Measurements from ENCODE around the gene WDFY4. TPM values are rescaled to one million over a fixed set of nuclear protein-coding genes. Genes with fewer than 3 reads are reported as not detected.

The WDFY4 gene
- total RNA-seq, 2 donors from 2014 or later: not detected

DNA sequence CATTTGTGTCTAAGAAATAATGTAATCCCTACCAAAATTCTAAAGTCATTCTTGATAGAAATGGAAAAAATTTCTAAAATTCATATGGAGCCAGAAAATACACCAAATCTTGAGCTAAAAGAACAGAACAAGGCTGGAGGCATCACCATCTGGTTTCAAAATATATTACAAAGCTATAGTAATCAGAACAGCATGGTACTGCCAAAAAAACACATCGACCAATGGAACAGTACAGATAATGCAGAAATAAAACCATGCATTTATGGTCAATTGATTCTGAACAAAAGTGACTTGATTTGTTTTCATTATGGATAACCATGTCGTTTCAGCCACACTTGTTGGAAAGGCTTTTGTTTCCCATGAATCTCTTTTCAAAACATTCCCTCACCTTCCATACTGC lies 7.0 kb upstream of the WDFY4 start:
- H3K9me3 Mint-ChIP-seq: peaks cover 18% of the 10 kb centered on the region
- H3K4me3 ChIP-seq (ENCODE audit: low read length): no peak overlapping the region
- no peaks in the 10 kb centered on the region for H3K27me3 ChIP-seq (ENCODE audit: control insufficient read depth, insufficient read depth, low read length, poor library complexity, severe bottlenecking)
- H3K9me3 ChIP-seq (ENCODE audit: control insufficient read depth, low read length): no peaks in the 10 kb centered on the region
- H3K4me1 ChIP-seq (ENCODE audit: control insufficient read depth, insufficient read depth, low read length): no peaks in the 10 kb centered on the region
- no peaks in the 10 kb centered on the region for H3K36me3 ChIP-seq (ENCODE audit: control insufficient read depth, insufficient read depth, low read length)
- no peak for DNase-seq
- TF ChIP-seq, protein P1, sequence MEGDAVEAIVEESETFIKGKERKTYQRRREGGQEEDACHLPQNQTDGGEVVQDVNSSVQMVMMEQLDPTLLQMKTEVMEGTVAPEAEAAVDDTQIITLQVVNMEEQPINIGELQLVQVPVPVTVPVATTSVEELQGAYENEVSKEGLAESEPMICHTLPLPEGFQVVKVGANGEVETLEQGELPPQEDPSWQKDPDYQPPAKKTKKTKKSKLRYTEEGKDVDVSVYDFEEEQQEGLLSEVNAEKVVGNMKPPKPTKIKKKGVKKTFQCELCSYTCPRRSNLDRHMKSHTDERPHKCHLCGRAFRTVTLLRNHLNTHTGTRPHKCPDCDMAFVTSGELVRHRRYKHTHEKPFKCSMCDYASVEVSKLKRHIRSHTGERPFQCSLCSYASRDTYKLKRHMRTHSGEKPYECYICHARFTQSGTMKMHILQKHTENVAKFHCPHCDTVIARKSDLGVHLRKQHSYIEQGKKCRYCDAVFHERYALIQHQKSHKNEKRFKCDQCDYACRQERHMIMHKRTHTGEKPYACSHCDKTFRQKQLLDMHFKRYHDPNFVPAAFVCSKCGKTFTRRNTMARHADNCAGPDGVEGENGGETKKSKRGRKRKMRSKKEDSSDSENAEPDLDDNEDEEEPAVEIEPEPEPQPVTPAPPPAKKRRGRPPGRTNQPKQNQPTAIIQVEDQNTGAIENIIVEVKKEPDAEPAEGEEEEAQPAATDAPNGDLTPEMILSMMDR (conservative IDR thresholded peaks at IDR 0.05): no peak
- no peak overlapping the region for H3K9ac ChIP-seq (ENCODE audit: extremely low read depth, low read length, poor library complexity, severe bottlenecking)
- no peaks in the 10 kb centered on the region for H3K36me3 Mint-ChIP-seq (ENCODE audit: low read depth)
- peaks cover 4% of the 10 kb centered on the region for H3K27me3 Mint-ChIP-seq (ENCODE audit: insufficient read depth)
- 98 to 100% methylated on average over 2 of the region's 2 CpGs for WGBS, 2 experiments (ENCODE audit: insufficient coverage in 1 of 2, insufficient read length in 1 of 2)
- no peaks in the 10 kb centered on the region for H3K4me1 Mint-ChIP-seq
- H3K4me3 Mint-ChIP-seq: no peak overlapping the region
- H3K27ac Mint-ChIP-seq: no peak overlapping the region
- no peak overlapping the region for H3K27ac ChIP-seq (ENCODE audit: low read depth, low read length)

DNA sequence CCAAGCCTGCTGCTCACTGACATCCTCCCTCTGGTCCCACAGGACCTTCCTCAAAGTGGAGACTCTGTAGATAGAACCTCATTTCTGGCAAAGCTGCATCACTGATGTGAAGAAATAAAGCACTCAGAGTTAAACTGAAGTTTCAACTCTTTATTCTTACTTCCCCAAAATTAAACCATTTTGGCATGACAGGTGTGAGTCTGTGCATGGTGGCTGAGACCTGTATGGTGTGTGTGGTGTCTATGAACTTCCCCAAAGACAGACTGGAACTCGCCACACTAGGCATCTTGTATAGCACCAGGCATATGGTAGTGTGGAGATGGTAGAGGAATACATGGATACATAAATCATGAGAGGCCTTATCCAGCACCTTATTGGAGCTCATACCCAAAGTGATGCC lies 6.6 kb upstream of the WDFY4 start:
- DNase-seq: no peak
- TF ChIP-seq, protein P1 (conservative IDR thresholded peaks at IDR 0.05): no peak
- H3K9me3 ChIP-seq (ENCODE audit: control insufficient read depth, low read length): no peaks in the 10 kb centered on the region
- no peaks in the 10 kb centered on the region for H3K36me3 ChIP-seq (ENCODE audit: control insufficient read depth, insufficient read depth, low read length)
- Mint-ChIP-seq H3K4me1 (no peaks in the 10 kb centered on the region), H3K27ac (no peak overlapping the region), H3K27me3 (ENCODE audit: insufficient read depth) (peaks cover 4% of the 10 kb centered on the region), H3K36me3 (ENCODE audit: low read depth) (no peaks in the 10 kb centered on the region), H3K9me3 (peaks cover 18% of the 10 kb centered on the region), H3K4me3 (no peak overlapping the region)
- H3K27me3 ChIP-seq (ENCODE audit: control insufficient read depth, insufficient read depth, low read length, poor library complexity, severe bottlenecking): no peaks in the 10 kb centered on the region
- H3K9ac ChIP-seq (ENCODE audit: extremely low read depth, low read length, poor library complexity, severe bottlenecking): no peak overlapping the region
- 88% methylated on average over 1 of the region's 1 CpG; no CpG with 5 or more reads in 1 of the 2 experiments for WGBS, 2 experiments (ENCODE audit: insufficient coverage in 1 of 2, insufficient read length in 1 of 2)
- H3K4me3 ChIP-seq (ENCODE audit: low read length): no peak overlapping the region
- no peaks in the 10 kb centered on the region for H3K4me1 ChIP-seq (ENCODE audit: control insufficient read depth, insufficient read depth, low read length)
- H3K27ac ChIP-seq (ENCODE audit: low read depth, low read length): no peak overlapping the region

DNA sequence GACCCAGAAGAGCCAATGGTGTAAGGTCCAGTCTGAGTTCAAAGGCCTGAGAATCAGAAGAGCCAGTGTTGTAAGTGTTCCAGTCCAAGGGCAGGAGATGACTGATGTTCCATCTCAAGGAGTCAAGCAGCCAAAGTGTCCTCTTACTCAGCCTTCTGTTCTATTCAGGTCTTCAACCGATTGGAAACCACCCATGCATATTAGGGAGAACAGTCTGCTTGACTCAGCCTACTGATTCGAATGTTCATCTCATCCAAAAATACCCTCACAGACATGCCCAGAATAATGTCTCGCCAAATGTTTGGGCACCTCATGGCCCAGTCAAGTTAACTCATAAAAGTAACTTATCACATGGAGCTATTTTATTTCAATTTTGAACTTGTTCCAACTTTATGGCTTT lies 2.9 kb upstream of the WDFY4 start:
- TF ChIP-seq, protein P1 (conservative IDR thresholded peaks at IDR 0.05): no peak
- H3K9me3 ChIP-seq (ENCODE audit: control insufficient read depth, low read length): no peaks in the 10 kb centered on the region
- Mint-ChIP-seq H3K36me3 (ENCODE audit: low read depth) (no peaks in the 10 kb centered on the region), H3K27ac (no peak overlapping the region), H3K27me3 (ENCODE audit: insufficient read depth) (peaks cover 2% of the 10 kb centered on the region), H3K9me3 (peaks cover 16% of the 10 kb centered on the region), H3K4me3 (no peak overlapping the region), H3K4me1 (no peaks in the 10 kb centered on the region)
- no peaks in the 10 kb centered on the region for H3K4me1 ChIP-seq (ENCODE audit: control insufficient read depth, insufficient read depth, low read length)
- no peak overlapping the region for H3K27ac ChIP-seq (ENCODE audit: low read depth, low read length)
- no peak overlapping the region for H3K4me3 ChIP-seq (ENCODE audit: low read length)
- no peak overlapping the region for H3K9ac ChIP-seq (ENCODE audit: extremely low read depth, low read length, poor library complexity, severe bottlenecking)
- DNase-seq: no peak
- no peaks in the 10 kb centered on the region for H3K36me3 ChIP-seq (ENCODE audit: control insufficient read depth, insufficient read depth, low read length)
- H3K27me3 ChIP-seq (ENCODE audit: control insufficient read depth, insufficient read depth, low read length, poor library complexity, severe bottlenecking): no peaks in the 10 kb centered on the region
- 91 to 96% methylated on average over 3 of the region's 3 CpGs for WGBS, 2 experiments (ENCODE audit: insufficient coverage in 1 of 2, insufficient read length in 1 of 2)

All from endodermal cell (in vitro differentiated cells).